Mononuclear cell (primary cell): ENCODE data around the gene HNF1A. TPM values are rescaled to one million over a fixed set of nuclear protein-coding genes. Genes with fewer than 3 reads are reported as not detected.
"Not testable (repeated sequence)": the region's sequence is repeated elsewhere in the genome, so short reads cannot be mapped to it uniquely, and the experiment has no call there.

ENCODE experiments used
- H3K27me3 ChIP-seq: 2 replicates; pipeline ENCODE4 v1.6.0; 2011; ENCODE audit warnings: low read length, control low read depth; ENCODE audit not compliant: insufficient read depth
- H3K4me1 ChIP-seq: 2 replicates; pipeline ENCODE4 v1.5.1; 2011; ENCODE audit warnings: mild to moderate bottlenecking, low read length, control low read depth; ENCODE audit not compliant: insufficient read depth
- H3K4me3 ChIP-seq: 2 replicates; pipeline ENCODE4 v1.5.1; 2011; ENCODE audit warnings: mild to moderate bottlenecking, low read length, moderate library complexity
- H3K9me3 ChIP-seq: 2 replicates; pipeline ENCODE4 v1.5.1; 2011; ENCODE audit warnings: low read depth, mild to moderate bottlenecking, control low read depth, low read length
- total RNA-seq: library from RNA; depleted of rRNA; stranded (reverse); fragments of >200 nt; gene quantifications from one replicate; pipeline ENCODE4 v1.2.3, GENCODE V29; 2012

HNF1A gene
- total RNA-seq, 1 donor, result not detected

DNA sequence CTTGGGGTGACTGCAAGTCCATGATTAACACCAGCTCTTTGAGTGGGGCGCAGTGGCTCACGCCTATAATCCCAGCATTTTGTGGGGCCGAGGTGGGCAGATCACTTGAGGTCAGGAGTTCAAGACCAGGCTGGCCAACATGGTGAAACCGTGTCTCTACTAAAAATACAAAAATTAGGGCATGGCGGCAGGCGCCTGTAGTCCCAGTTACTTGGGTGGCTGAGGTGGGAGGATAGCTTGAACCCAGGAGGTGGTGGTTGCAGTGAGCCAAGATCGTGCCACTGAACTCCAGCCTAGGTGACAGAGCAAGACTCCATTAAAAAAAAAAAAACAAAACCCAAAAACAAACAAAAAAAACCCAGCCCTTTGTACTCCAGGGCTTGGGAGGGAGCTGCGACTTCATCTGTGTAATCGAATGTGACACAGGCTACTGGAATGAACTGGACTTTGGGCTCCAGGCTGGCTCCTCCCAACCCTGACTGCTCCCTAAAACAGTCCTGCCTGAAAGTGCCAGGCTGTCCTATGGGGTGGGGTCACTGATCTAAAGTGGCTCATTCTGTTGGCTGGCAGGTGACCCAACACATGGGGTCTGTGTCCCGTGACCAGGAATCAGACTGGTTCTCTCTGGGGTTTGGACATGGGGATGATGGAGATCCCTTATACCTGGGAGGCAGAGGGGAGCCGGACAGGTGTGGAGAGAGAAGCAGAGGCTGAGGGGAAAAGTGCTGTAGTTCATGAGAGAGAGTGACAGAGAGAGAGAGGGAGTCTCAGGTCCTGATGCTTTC is 47.3 kb downstream of the HNF1A start:
- no peaks in the 10 kb centered on the region for H3K9me3 ChIP-seq
- H3K4me1 ChIP-seq, result peaks cover 15% of the 10 kb centered on the region
- H3K27me3 ChIP-seq, result no peaks in the 10 kb centered on the region
- no peak overlapping the region for H3K4me3 ChIP-seq

DNA sequence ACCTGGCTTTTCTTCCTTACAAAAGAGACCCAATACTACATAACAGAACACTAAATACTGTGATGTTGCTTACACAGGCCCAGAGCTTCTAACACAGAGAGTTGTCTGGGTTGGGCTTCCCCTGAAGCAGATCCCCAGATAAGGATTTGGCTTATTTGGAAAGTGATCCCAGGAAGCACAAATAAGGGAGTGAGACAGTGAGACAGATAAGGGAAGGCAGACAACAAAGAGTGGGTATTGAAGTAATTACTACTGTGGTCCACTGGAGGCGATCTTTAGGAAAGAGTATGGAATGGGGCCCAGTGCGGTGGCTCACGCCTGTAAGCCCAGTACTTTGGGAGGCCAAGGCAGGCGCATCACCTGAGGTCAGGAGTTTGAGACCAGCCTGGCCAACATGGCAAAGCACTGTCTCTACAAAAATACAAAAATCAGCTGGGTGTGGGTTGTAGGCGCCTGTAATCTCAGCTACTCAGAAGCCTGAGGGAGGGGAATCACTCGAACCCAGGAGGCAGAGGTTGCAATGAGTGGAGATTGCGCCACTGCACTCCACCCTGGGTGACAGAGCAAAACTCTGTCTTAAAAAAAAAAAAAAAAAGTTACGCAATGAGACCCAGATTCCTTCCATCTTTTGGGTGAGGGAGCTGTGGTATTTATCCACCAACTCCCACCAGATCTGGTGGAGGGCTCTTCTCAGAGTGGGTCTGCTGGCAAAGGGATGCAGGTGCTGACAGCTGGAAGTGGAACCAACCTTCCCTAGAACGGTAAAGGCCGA is 48.1 kb downstream of the HNF1A start:
- Histone ChIP-seq H3K4me3 (no peak overlapping the region), H3K9me3 (no peaks in the 10 kb centered on the region), H3K27me3 (no peaks in the 10 kb centered on the region), H3K4me1 (peaks cover 15% of the 10 kb centered on the region)

- Histone ChIP-seq H3K4me3 (no peak overlapping the region), H3K27me3 (no peaks in the 10 kb centered on the region), H3K9me3 (no peaks in the 10 kb centered on the region), H3K4me1 (peaks cover 36% of the 10 kb centered on the region)
Observed at GRCh38 chr12:121030576-121031212, 52.4 kb downstream of the HNF1A start.

DNA sequence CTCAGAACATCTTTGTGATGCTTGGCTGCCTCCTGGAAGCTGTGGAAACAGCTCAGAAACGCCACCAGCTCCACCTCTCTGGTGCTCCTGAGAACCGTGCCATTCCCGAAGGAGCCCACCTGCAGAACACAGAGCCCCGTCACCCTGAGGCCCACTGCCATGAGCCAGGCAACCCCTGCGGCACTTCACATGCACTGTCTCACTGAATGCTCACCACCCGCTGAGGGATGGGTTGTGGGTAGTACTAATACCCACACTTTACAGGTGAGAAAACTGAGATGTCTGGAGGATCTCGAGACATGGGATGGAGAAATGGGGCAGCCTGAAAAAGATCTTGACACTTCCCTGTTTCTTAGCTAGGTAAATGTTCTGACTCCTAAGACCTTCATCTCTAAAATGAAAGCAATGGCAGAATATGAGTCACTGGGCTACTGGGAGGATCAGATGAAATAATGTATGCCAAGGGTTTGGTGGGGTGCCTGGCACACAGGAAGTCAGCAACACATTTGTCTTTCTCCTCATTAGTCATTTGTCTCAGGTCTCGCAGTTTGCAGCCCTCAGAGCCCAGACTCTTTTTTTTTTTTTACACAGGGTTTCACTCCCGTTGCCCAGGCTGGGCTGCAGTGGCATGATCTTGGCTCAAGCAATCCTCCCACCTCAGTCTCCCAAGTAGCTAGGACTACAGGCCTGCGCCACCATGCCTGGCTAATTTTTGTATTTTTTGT is 55.4 kb downstream of the HNF1A start:
- H3K4me3 ChIP-seq, result no peak overlapping the region
- H3K27me3 ChIP-seq, result no peaks in the 10 kb centered on the region
- no peaks in the 10 kb centered on the region for H3K9me3 ChIP-seq
- peaks cover 58% of the 10 kb centered on the region for H3K4me1 ChIP-seq

DNA sequence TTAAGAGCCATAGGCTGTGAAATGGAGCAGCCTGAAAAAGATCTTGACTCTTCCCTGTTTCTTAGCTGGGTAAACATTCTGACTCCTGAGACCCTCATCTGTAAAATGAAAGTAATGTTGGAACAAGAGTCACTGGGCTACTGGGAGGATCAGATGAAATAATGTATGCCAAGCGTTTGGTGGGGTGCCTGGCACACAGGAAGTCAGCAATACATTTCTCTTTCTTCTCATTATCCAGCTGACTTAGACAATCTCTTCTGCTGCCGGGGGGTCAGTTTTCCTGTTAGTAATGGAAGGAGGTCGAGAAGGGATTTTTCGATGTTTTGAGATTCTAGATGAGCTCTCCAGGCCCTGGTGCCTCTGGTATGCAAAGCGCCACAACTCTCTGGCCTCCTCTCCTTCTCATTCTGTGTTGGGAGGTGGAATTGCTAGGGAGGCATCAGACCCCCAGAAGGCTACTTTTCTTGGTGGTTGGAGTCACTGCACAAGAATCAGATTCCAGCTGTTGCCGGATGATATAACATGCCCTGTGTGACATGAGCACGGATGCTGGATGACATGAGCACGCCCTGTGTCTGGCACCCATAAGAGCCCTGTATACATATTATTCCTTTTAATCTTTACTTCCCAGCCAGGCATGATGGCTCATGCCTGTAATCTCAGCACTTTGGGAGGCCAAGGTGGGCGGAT is 56.4 kb downstream of the HNF1A start:
- H3K9me3 ChIP-seq, result no peaks in the 10 kb centered on the region
- H3K4me3 ChIP-seq, result no peak overlapping the region
- H3K27me3 ChIP-seq, result no peaks in the 10 kb centered on the region
- H3K4me1 ChIP-seq, result peaks cover 64% of the 10 kb centered on the region

- Histone ChIP-seq H3K4me1 (peaks cover 64% of the 10 kb centered on the region), H3K27me3 (no peaks in the 10 kb centered on the region), H3K9me3 (no peaks in the 10 kb centered on the region), H3K4me3 (no peak overlapping the region)
Observed at GRCh38 chr12:121036810-121037326, 58.5 kb downstream of the HNF1A start.

GRCh38 chr12:121038861-121039668 is 60.7 kb downstream of the HNF1A start, which contains the start of gene OASL:
Gene OASL, minus strand, starts transcription at chr12:121039246. Its CDS starts 275 bp downstream, at chr12:121038971.
- Histone ChIP-seq H3K4me3 (peak within 1 kb of the TSS; percentile 55), H3K9me3 (no peaks in the 10 kb centered on the region), H3K4me1 (peaks cover 52% of the 10 kb centered on the region), H3K27me3 (no peaks in the 10 kb centered on the region)

DNA sequence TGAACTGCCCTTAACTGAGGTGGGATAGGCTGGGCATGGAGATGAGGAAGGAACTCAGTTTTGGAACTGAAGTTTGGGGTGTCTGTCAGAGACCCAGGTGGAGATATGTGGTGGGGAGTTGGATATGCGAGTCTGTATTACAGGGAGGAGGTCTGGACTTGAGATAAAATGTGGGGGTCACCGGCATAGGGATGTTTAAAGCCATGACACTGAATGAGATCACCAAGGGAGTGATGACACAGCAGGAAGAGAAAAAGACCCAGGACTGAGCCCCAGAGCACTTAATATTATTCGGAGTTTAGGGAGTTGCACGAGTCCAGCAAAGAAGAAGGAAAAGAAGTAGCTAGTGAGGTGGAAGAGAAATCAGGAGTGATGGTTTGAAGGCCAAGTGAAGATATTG is 64.7 kb downstream of the HNF1A start:
- Histone ChIP-seq H3K27me3 (no peaks in the 10 kb centered on the region), H3K9me3 (no peaks in the 10 kb centered on the region)

DNA sequence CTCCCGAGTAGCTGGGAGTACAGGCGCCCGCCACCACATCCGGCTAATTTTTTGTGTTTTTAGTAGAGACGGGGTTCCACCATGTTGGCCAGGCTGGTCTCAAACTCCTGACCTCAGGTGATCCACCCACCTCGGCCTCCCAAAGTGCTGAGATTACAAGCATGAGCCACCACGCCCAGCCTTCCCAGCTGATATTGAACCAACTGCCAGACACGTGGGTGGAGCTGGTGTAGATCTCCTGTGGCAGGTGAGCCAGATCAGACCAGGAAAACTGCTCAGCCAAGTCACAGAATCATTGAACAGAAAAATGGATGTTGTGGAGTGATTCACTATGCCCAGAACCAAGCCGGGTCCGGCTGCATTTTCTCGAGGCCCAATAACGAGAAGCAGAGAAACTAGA is 69.1 kb downstream of the HNF1A start:
- not testable (repeated sequence) for H3K27me3 ChIP-seq, H3K4me3 ChIP-seq, H3K4me1 ChIP-seq, H3K9me3 ChIP-seq

More for the DNA sequence above, 64.7 kb downstream of the HNF1A start:
- Histone ChIP-seq H3K4me1 (peaks cover 12% of the 10 kb centered on the region), H3K4me3 (no peak overlapping the region)

DNA sequence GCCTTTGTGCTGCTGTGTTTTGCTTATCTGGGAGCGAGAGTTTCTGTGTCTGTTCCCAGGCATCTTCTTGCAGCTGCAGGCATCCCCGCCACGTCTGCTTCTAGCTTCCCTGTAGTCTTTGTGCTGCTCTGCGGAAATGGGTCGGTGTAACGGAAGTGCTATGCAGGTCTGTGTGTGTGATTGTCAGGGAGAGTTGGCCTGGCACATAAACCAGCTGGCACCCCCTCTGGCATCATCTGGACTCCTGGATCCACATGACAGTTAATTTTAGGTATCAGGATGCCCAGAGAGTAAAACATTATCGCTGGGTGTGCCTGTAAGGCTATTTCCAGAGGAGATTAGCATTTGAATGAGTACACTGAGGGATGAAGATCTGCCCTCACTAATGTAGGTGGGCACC is 70.1 kb downstream of the HNF1A start:
- Histone ChIP-seq H3K4me1 (no peaks in the 10 kb centered on the region), H3K4me3 (no peak overlapping the region)

GRCh38 chr12:121050725-121051124 is 72.4 kb downstream of the HNF1A start:
- Histone ChIP-seq H3K4me3 (no peak overlapping the region), H3K4me1 (no peaks in the 10 kb centered on the region), H3K9me3 (no peaks in the 10 kb centered on the region), H3K27me3 (no peaks in the 10 kb centered on the region)

More for the DNA sequence above, 70.1 kb downstream of the HNF1A start:
- H3K9me3 ChIP-seq, result no peaks in the 10 kb centered on the region
- H3K27me3 ChIP-seq, result no peaks in the 10 kb centered on the region
